HCT116 (cell line): ENCODE measurements around the gene KIF5C. TPM values are rescaled to one million over a fixed set of nuclear protein-coding genes. Genes with fewer than 3 reads are reported as not detected.

Source experiments
- ATAC-seq: fragments of 200-7000 bp; cut with Tn5 transposase; 2 replicates; pipeline ENCODE4 v1.9.1; 2020; ENCODE audit warnings: mild to moderate bottlenecking, moderate library complexity
- BruUV-seq: library from RNA; stranded (reverse); fragments of 400-500 nt; replicated peaks from 2 replicates; lab custom pipeline; 2021; lab: Mats Ljungman, UMichigan
- CTCF ChIA-PET: fragments of 300-600 bp; sonication (Branson Sonifier 250); formaldehyde crosslinking; loops from one replicate; lab custom pipeline; 2021; ENCODE audit warnings: antibody characterized with exemption; lab: Charles Lee
- POLR2A ChIA-PET: fragments of 300-600, 350-600 bp; sonication (Branson Sonifier 250); formaldehyde crosslinking; loops from one replicate; lab custom pipeline; 2021; ENCODE audit warnings: antibody characterized with exemption; lab: Charles Lee
- RAD21 ChIA-PET, 2 experiments: fragments of 300-600 bp; sonication (Branson Sonifier 250); formaldehyde crosslinking; loops; one replicate each; lab custom pipeline; 2023; ENCODE audit warnings: low total read pairs in 2 of 2; ENCODE audit not compliant: uncharacterized antibody in 2 of 2, unreplicated experiment in 2 of 2, low non-redundant PET in 1 of 2; lab: Charles Lee
- DNase-seq: peaks from one replicate; pipeline ENCODE4 v3.0.0-alpha.2; 2010; ENCODE audit warnings: low read depth, low spot score
- H2AFZ ChIP-seq: fragments of 200-600 bp; shearing (Covaris generic), sonication (generic); 2 replicates; pipeline ENCODE4 v1.6.1; 2017; ENCODE audit warnings: low read depth, mixed run types, mixed read lengths, antibody characterized with exemption, low read length; ENCODE audit not compliant: poor library complexity, severe bottlenecking
- H3K27ac ChIP-seq: 2 replicates; pipeline ENCODE4 v1.5.1; 2012; ENCODE audit warnings: low read depth, low read length
- H3K27me3 ChIP-seq: fragments of 200-600 bp; sonication (generic); 2 replicates; pipeline ENCODE4 v1.6.1; 2016; ENCODE audit warnings: mixed run types, low read length, mixed read lengths; ENCODE audit not compliant: insufficient read depth
- H3K36me3 ChIP-seq, 2 experiments: fragments of 200-500 bp in 1 of 2; fragments of 200-600 bp in 1 of 2; sonication (Bioruptor generic) in 1 of 2; sonication (generic) in 1 of 2; 2 replicates each; pipeline versions ENCODE4 v1.5.1 to v1.6.1; 2014 to 2016; ENCODE audit warnings: low read length in 2 of 2, inconsistent platforms in 1 of 2, mixed read lengths in 1 of 2, mixed run types in 1 of 2; ENCODE audit not compliant: insufficient read depth in 2 of 2, control insufficient read depth in 1 of 2
- H3K4me1 ChIP-seq, 2 experiments: fragments of 200-600 bp in 1 of 2; sonication (generic) in 1 of 2; 2 replicates each; pipeline versions ENCODE4 v1.5.1 to v1.6.1; 2012 to 2017; ENCODE audit warnings: low read length in 2 of 2, inconsistent platforms in 1 of 2, mild to moderate bottlenecking in 1 of 2, mixed read lengths in 1 of 2, mixed run types in 1 of 2, moderate library complexity in 1 of 2; ENCODE audit not compliant: insufficient read depth in 2 of 2, control insufficient read depth in 1 of 2
- H3K4me2 ChIP-seq: fragments of 200-600 bp; sonication (generic); 2 replicates; pipeline ENCODE4 v1.6.1; 2017; ENCODE audit warnings: mixed run types, low read length, mixed read lengths
- H3K4me3 ChIP-seq, 2 experiments: fragments of 200-600 bp in 1 of 2; sonication (generic) in 1 of 2; replicated peaks in 1 of 2; 2 replicates each; pipeline ENCODE4 v1.5.1; 2011 to 2016; ENCODE audit warnings: low read length in 2 of 2, control low read depth in 1 of 2, low read depth in 1 of 2, mild to moderate bottlenecking in 1 of 2, mixed read lengths in 1 of 2, mixed run types in 1 of 2
- H3K79me2 ChIP-seq: fragments of 200-600 bp; sonication (generic); 2 replicates; pipeline ENCODE4 v1.6.1; 2017; ENCODE audit warnings: mild to moderate bottlenecking, mixed run types, low read length, moderate library complexity, mixed read lengths; ENCODE audit not compliant: insufficient read depth
- H3K9ac ChIP-seq: fragments of 200-600 bp; sonication (generic); 2 replicates; pipeline ENCODE4 v1.6.1; 2016; ENCODE audit warnings: low read length, mixed read lengths
- H3K9me2 ChIP-seq: fragments of 200-600 bp; sonication (generic), shearing (Covaris generic); 2 replicates; pipeline ENCODE4 v1.6.1; 2017; ENCODE audit warnings: mixed run types, mild to moderate bottlenecking, moderate library complexity; ENCODE audit not compliant: insufficient read depth
- H3K9me3 ChIP-seq, 2 experiments: fragments of 200-500 bp in 1 of 2; fragments of 200-600 bp in 1 of 2; sonication (Bioruptor generic) in 1 of 2; sonication (generic) in 1 of 2; 2 replicates each; pipeline ENCODE4 v1.6.1; 2014 to 2017; ENCODE audit warnings: low read length in 2 of 2, mixed read lengths in 2 of 2, inconsistent platforms in 1 of 2, low read depth in 1 of 2, mild to moderate bottlenecking in 1 of 2, mixed run types in 1 of 2, moderate library complexity in 1 of 2; ENCODE audit not compliant: control insufficient read depth in 1 of 2, insufficient read depth in 1 of 2
- H4K20me1 ChIP-seq: fragments of 200-600 bp; sonication (generic), shearing (Covaris generic); 2 replicates; pipeline ENCODE4 v1.6.1; 2017; ENCODE audit warnings: mixed run types, mild to moderate bottlenecking, moderate library complexity; ENCODE audit not compliant: insufficient read depth
- CBX3 ChIP-seq: IDR thresholded peaks from 2 replicates; pipeline ENCODE4 v1.6.1; 2012; ENCODE audit warnings: low read depth
- CEBPB ChIP-seq: IDR thresholded peaks from 2 replicates; pipeline ENCODE4 v1.6.1; 2012; ENCODE audit warnings: low read depth
- EZH2phosphoT487 ChIP-seq: fragments of 200-600 bp; IDR thresholded peaks from 2 replicates; pipeline ENCODE4 v1.6.1; 2018; ENCODE audit warnings: antibody characterized with exemption, borderline replicate concordance
- FOSL1 ChIP-seq: IDR thresholded peaks from 2 replicates; pipeline ENCODE4 v1.6.1; 2012; ENCODE audit warnings: low read depth
- POLR2AphosphoS5 ChIP-seq: IDR thresholded peaks from 2 replicates; pipeline ENCODE4 v1.6.1; 2011; ENCODE audit warnings: mild to moderate bottlenecking, low read depth, low read length, moderate library complexity
- REST ChIP-seq: IDR thresholded peaks from 2 replicates; pipeline ENCODE4 v1.6.1; 2012; ENCODE audit warnings: low read depth
- SIN3A ChIP-seq: IDR thresholded peaks from 2 replicates; pipeline ENCODE4 v1.6.1; 2012; ENCODE audit warnings: low read depth
- SP1 ChIP-seq: IDR thresholded peaks from 2 replicates; pipeline ENCODE4 v1.6.1; 2012; ENCODE audit warnings: low read depth
- YY1 ChIP-seq: IDR thresholded peaks from 2 replicates; pipeline ENCODE4 v1.6.1; 2011; ENCODE audit warnings: low read length, low read depth, moderate library complexity, mild to moderate bottlenecking; ENCODE audit not compliant: insufficient replicate concordance; ENCODE audit errors: extremely low read depth
- intact Hi-C: fragments of 100-400 bp; cut with micrococcal nuclease; formaldehyde crosslinking; loops from 2 replicates; pipeline ENCODE4 v1.10.0; 2022
- total RNA-seq: library from RNA; stranded (reverse); gene quantifications from one replicate; pipeline ENCODE4 v1.2.1, GENCODE V29; 2021; ENCODE audit not compliant: unreplicated experiment

Gene KIF5C
- total RNA-seq, 1 experiment from 2014 or later, result 6.5 TPM

GRCh38 chr2:149041482-149041881 is 166.5 kb downstream of the KIF5C start:
- Histone ChIP-seq H2AFZ (no peak overlapping the region), H3K36me3 (no peaks in the 10 kb centered on the region), H4K20me1 (no peaks in the 10 kb centered on the region), H3K27me3 (no peaks in the 10 kb centered on the region), H3K4me3 (no peak overlapping the region), H3K4me2 (no peak overlapping the region), H3K9me3 (no peaks in the 10 kb centered on the region), H3K9me2 (no peaks in the 10 kb centered on the region), H3K9ac (no peak overlapping the region), H3K4me1 (peaks cover 2 to 15% of the 10 kb centered on the region in 2 experiments; a peak in 2 of 4 replicates), H3K27ac (no peak overlapping the region), H3K79me2 (no peaks in the 10 kb centered on the region)
- ChIA-PET RAD21 (no interaction called here), CTCF (interaction anchor here (1.0 to 1.1 kb wide), 3 partner anchors 24 to 532 kb away, joined by 3 to 4 read pairs (median 4); no protein-coding TSS in a partner anchor), POLR2A (no interaction called here)
- DNase-seq, result no peak
- BruUV-seq, result no TSS peak
- no peak for ATAC-seq
- intact Hi-C loops, result loop anchor here (2.0 kb wide), 1 partner anchor 271 kb away; no protein-coding TSS in a partner anchor
- TF ChIP-seq CEBPB (peak; percentile 73), EZH2phosphoT487 (no peak)

DNA sequence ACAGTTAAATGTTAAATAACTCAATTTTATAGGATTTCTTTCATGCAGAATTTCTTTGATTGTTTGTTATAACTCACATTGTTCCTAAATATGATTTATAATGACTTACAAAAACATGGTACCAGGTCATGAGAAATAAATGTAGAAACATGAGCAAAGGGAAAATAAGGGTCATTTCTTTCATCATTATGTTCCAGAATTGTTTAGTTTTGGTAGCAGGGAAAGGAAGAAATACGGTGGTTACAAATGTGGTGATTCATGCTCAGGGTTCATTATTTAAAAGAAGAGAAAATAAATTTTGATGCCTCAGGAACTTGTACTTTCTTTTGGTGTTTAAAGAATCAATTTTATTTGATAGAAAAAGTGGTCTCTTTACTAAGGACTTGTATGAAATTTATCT is 167.9 kb downstream of the KIF5C start:
- Histone ChIP-seq H3K27ac (no peak overlapping the region), H3K27me3 (no peaks in the 10 kb centered on the region), H3K36me3 (no peaks in the 10 kb centered on the region), H3K9ac (no peak overlapping the region), H3K4me2 (no peak overlapping the region), H3K79me2 (no peaks in the 10 kb centered on the region), H3K4me1 (peaks cover 2 to 10% of the 10 kb centered on the region in 2 experiments; a peak in 2 of 4 replicates), H4K20me1 (no peaks in the 10 kb centered on the region), H3K9me3 (no peaks in the 10 kb centered on the region), H3K9me2 (no peaks in the 10 kb centered on the region), H2AFZ (no peak overlapping the region), H3K4me3 (no peak overlapping the region)
- TF ChIP-seq CEBPB (no peak), POLR2AphosphoS5 (no peak), SIN3A (no peak), FOSL1 (no peak), YY1 (no peak), CBX3 (no peak), REST (no peak), SP1 (no peak)
- DNase-seq, result no peak
- no peak for ATAC-seq
- ChIA-PET CTCF (no interaction called here), RAD21 (no interaction called here), POLR2A (no interaction called here)
- intact Hi-C loops, result no loop called here
- no TSS peak for BruUV-seq
